ENCODE data around the gene RIMKLA.

DNA sequence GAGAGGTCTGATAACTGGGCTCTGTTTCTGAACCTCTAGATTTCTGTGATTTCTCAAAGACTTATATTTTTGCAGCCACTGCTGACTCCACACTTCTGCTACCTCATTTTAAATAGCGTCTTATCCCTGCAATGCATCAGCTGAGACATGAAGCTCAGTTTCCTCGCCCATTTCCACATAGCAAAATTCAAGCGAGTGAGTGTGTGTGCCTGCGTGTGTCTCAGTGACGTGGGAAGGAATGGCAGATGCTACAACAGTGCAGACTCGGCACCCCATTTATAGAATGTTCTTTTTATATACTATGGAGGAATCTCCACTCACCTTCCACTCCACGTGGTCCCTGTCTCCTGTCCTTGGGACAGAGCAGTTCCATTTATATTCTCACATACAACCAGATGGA lies 39.5 kb downstream of the RIMKLA start:
- TF ChIP-seq, protein P1, sequence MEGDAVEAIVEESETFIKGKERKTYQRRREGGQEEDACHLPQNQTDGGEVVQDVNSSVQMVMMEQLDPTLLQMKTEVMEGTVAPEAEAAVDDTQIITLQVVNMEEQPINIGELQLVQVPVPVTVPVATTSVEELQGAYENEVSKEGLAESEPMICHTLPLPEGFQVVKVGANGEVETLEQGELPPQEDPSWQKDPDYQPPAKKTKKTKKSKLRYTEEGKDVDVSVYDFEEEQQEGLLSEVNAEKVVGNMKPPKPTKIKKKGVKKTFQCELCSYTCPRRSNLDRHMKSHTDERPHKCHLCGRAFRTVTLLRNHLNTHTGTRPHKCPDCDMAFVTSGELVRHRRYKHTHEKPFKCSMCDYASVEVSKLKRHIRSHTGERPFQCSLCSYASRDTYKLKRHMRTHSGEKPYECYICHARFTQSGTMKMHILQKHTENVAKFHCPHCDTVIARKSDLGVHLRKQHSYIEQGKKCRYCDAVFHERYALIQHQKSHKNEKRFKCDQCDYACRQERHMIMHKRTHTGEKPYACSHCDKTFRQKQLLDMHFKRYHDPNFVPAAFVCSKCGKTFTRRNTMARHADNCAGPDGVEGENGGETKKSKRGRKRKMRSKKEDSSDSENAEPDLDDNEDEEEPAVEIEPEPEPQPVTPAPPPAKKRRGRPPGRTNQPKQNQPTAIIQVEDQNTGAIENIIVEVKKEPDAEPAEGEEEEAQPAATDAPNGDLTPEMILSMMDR (IDR thresholded peaks at IDR 0.05), result no peak
- TF ChIP-seq POLR2A (IDR thresholded peaks at IDR 0.05), result no peak

Measured in gastroesophageal sphincter (tissue), 3 donors.